GM19193 (cell line): Measurements from ENCODE around the gene ZNF197.

Experiments
- POLR2A ChIP-seq: IDR thresholded peaks from 4 replicates; pipeline ENCODE4 v1.6.1; 2011; ENCODE audit not compliant: insufficient read depth, insufficient read length; ENCODE audit errors: extremely low read depth

ZNF197 gene

GRCh38 chr3:44624749-44625480 is at the start of gene ZNF197:
Gene ZNF197 (plus strand): TSS chr3:44625036. CDS start chr3:44629155, 4,119 bp downstream.
- peak; percentile 76 for TF ChIP-seq POLR2A

GRCh38 chr3:44576613-44577012 is 48.2 kb upstream of the ZNF197 start:
- no peak for TF ChIP-seq POLR2A

- peak; percentile 47 for TF ChIP-seq POLR2A
Measured at GRCh38 chr3:44584646-44585501, 40.0 kb upstream of the ZNF197 start, which contains the start of gene ZNF660. Gene ZNF660 (plus strand): TSS chr3:44584964. CDS start chr3:44594194, 9,230 bp downstream.

GRCh38 chr3:44596621-44597020 is 28.2 kb upstream of the ZNF197 start:
- TF ChIP-seq POLR2A, result no peak

- no peak for TF ChIP-seq POLR2A
Measured at GRCh38 chr3:44601749-44602148, 23.1 kb upstream of the ZNF197 start.

- TF ChIP-seq POLR2A, result no peak
Measured at GRCh38 chr3:44612678-44613077, 12.2 kb upstream of the ZNF197 start.

- TF ChIP-seq POLR2A, result no peak
Measured at GRCh38 chr3:44628716-44629115, 3.9 kb downstream of the ZNF197 start.

- no peak for TF ChIP-seq POLR2A
Measured at GRCh38 chr3:44632193-44632592, 7.4 kb downstream of the ZNF197 start.

GRCh38 chr3:44642337-44642736 is 17.5 kb downstream of the ZNF197 start:
- TF ChIP-seq POLR2A, result no peak

- TF ChIP-seq POLR2A, result no peak
Measured at GRCh38 chr3:44643024-44643423, 18.2 kb downstream of the ZNF197 start.

GRCh38 chr3:44647771-44648170 is 22.9 kb downstream of the ZNF197 start:
- no peak for TF ChIP-seq POLR2A

- TF ChIP-seq POLR2A, result peak; percentile 84
Measured at GRCh38 chr3:44648564-44649229, 23.9 kb downstream of the ZNF197 start, which contains the start of gene ZNF35. Gene ZNF35 (plus strand): TSS chr3:44648732. CDS start chr3:44651068, 2,336 bp downstream.

- no peak for TF ChIP-seq POLR2A
Measured at GRCh38 chr3:44649709-44650108, 24.9 kb downstream of the ZNF197 start.

GRCh38 chr3:44654039-44654438 is 29.2 kb downstream of the ZNF197 start:
- no peak for TF ChIP-seq POLR2A

- TF ChIP-seq POLR2A, result no peak
Measured at GRCh38 chr3:44659015-44659414, 34.2 kb downstream of the ZNF197 start.
